ENCODE measurements around the gene GRN.
"Not testable (repeated sequence)": the region's sequence is repeated elsewhere in the genome, so short reads cannot be mapped to it uniquely, and the experiment has no call there.

- TF ChIP-seq CTCF (IDR thresholded peaks at IDR 0.05); REST (IDR thresholded peaks at IDR 0.05; ENCODE audit: low read depth, low read length); EZH2phosphoT487 (IDR thresholded peaks at IDR 0.05; ENCODE audit: borderline replicate concordance, low read depth); GABPA (IDR thresholded peaks at IDR 0.05; ENCODE audit: low read depth); RAD21 (IDR thresholded peaks at IDR 0.05; ENCODE audit: low read length); TEAD4 (IDR thresholded peaks at IDR 0.05; ENCODE audit: borderline replicate concordance, insufficient read depth); POLR2AphosphoS5 (IDR thresholded peaks at IDR 0.05; ENCODE audit: low read depth, low read length); SMC3 (IDR thresholded peaks at IDR 0.05; ENCODE audit: low read depth, low read length); TAF1 (IDR thresholded peaks at IDR 0.05; ENCODE audit: borderline replicate concordance, low read depth, low read length); SIN3A (IDR thresholded peaks at IDR 0.05; ENCODE audit: borderline replicate concordance, low read depth, low read length); ZBTB33 (IDR thresholded peaks at IDR 0.05; ENCODE audit: borderline replicate concordance, low read depth); JUND (IDR thresholded peaks at IDR 0.05); RXRA (IDR thresholded peaks at IDR 0.05; ENCODE audit: borderline replicate concordance, low read depth): not testable (repeated sequence)
Measured at GRCh38 chr17:44365051-44365450, 19.9 kb downstream of the GRN start.

Measured in SK-N-SH (cell line).